Measurements from ENCODE around the gene CMTM5. TPM values are rescaled to one million over a fixed set of nuclear protein-coding genes. Genes with fewer than 3 reads are reported as not detected.

CMTM5 gene
- total RNA-seq, 1 experiment from 2014 or later, result not detected

DNA sequence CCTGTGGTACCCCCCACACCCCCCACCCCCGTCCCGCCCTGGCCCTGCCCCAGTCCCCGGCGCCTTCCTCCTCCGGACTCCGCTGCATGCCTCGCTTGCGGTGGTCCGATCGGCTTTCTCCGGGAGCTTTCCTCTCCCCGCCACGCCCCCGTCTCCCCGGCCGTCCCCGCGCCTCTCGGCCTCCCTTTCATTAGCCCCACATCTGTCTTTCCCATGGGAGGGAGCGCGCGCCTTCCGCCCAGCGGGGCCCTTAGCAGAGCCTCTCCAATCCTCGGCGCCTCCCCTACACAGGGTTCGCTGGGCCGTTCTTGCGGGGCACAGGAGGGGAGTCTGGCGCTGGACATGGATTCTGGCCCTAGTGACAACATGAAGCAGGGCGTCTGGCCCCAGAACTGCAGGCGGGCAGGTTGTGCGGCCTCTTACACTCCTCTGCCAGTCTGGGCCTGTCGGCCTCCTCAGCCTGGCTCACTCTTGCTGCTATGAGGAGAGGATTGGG, 10.4 kb upstream of the CMTM5 start:
- RAD21 ChIA-PET (ENCODE audit: low non-redundant PET in 1 of 2, low total read pairs in 2 of 2, uncharacterized antibody in 2 of 2, unreplicated experiment in 2 of 2), result no interaction called here
- Histone ChIP-seq H3K9ac (ENCODE audit: low read length) (no peak overlapping the region), H3K9me2 (ENCODE audit: insufficient read depth) (no peaks in the 10 kb centered on the region)

DNA sequence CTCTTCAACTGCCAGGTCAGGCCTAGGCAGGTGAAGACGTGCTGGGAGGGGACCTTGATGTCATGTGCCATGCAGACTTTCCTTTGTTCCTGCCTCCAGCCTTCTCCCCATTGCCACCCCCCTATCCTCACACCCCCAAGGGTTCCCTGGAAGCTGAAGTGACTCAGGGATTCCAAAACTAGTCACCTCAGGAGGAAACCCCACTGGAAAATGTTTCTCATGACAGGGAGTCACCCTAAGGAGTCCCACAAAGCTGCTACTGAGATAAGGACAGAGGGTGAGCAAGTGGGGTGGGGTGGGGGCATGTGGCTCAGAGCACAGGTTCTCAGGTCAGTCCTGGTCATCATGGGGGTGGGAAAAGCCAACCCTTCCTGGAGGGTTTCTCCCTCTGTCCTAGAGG, 6.6 kb upstream of the CMTM5 start:
- H3K27ac ChIP-seq (ENCODE audit: low read depth, low read length), result no peak overlapping the region
- H3K9me3 ChIP-seq (ENCODE audit: control insufficient read depth in 1 of 2, insufficient read depth in 1 of 2, low read depth in 1 of 2, low read length in 2 of 2), result no peaks in the 10 kb centered on the region
- H4K20me1 ChIP-seq (ENCODE audit: insufficient read depth), result no peaks in the 10 kb centered on the region
- H3K9me2 ChIP-seq (ENCODE audit: insufficient read depth), result no peaks in the 10 kb centered on the region
- POLR2A ChIA-PET, result no interaction called here
- no peak overlapping the region for H3K4me3 ChIP-seq (replicated peaks in 1 of 2; ENCODE audit: low read depth in 1 of 2, low read length in 2 of 2)
- no peak overlapping the region for H2AFZ ChIP-seq (ENCODE audit: low read depth, low read length, poor library complexity, severe bottlenecking)
- no peaks in the 10 kb centered on the region for H3K79me2 ChIP-seq (ENCODE audit: insufficient read depth, low read length)
- H3K4me2 ChIP-seq (ENCODE audit: low read length), result no peak overlapping the region
- no peaks in the 10 kb centered on the region for H3K27me3 ChIP-seq (ENCODE audit: insufficient read depth, low read length)
- no peak overlapping the region for H3K9ac ChIP-seq (ENCODE audit: low read length)
- CTCF ChIA-PET, result interaction anchor here (1.1 kb wide), 1 partner anchor 10 kb away, joined by 3 read pairs; no protein-coding TSS in a partner anchor
- ATAC-seq, result no peak
- no peaks in the 10 kb centered on the region for H3K36me3 ChIP-seq (ENCODE audit: control insufficient read depth in 1 of 2, insufficient read depth in 2 of 2, low read length in 2 of 2)
- BruUV-seq (replicated peaks), result no TSS peak
- DNase-seq (ENCODE audit: low read depth, low spot score), result no peak
- intact Hi-C loops (cut with micrococcal nuclease), result no loop called here
- RAD21 ChIA-PET (ENCODE audit: low non-redundant PET in 1 of 2, low total read pairs in 2 of 2, uncharacterized antibody in 2 of 2, unreplicated experiment in 2 of 2), result no interaction called here
- H3K4me1 ChIP-seq (ENCODE audit: control insufficient read depth in 1 of 2, insufficient read depth in 2 of 2, low read length in 2 of 2), result no peaks in the 10 kb centered on the region; a peak in 1 of 4 replicates
- TF ChIP-seq, protein P1, sequence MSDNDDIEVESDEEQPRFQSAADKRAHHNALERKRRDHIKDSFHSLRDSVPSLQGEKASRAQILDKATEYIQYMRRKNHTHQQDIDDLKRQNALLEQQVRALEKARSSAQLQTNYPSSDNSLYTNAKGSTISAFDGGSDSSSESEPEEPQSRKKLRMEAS (IDR thresholded peaks at IDR 0.05), result no peak
- TF ChIP-seq, protein P2, sequence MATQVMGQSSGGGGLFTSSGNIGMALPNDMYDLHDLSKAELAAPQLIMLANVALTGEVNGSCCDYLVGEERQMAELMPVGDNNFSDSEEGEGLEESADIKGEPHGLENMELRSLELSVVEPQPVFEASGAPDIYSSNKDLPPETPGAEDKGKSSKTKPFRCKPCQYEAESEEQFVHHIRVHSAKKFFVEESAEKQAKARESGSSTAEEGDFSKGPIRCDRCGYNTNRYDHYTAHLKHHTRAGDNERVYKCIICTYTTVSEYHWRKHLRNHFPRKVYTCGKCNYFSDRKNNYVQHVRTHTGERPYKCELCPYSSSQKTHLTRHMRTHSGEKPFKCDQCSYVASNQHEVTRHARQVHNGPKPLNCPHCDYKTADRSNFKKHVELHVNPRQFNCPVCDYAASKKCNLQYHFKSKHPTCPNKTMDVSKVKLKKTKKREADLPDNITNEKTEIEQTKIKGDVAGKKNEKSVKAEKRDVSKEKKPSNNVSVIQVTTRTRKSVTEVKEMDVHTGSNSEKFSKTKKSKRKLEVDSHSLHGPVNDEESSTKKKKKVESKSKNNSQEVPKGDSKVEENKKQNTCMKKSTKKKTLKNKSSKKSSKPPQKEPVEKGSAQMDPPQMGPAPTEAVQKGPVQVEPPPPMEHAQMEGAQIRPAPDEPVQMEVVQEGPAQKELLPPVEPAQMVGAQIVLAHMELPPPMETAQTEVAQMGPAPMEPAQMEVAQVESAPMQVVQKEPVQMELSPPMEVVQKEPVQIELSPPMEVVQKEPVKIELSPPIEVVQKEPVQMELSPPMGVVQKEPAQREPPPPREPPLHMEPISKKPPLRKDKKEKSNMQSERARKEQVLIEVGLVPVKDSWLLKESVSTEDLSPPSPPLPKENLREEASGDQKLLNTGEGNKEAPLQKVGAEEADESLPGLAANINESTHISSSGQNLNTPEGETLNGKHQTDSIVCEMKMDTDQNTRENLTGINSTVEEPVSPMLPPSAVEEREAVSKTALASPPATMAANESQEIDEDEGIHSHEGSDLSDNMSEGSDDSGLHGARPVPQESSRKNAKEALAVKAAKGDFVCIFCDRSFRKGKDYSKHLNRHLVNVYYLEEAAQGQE (IDR thresholded peaks at IDR 0.05; ENCODE audit: low read depth), result no peak
- TF ChIP-seq, protein P3, sequence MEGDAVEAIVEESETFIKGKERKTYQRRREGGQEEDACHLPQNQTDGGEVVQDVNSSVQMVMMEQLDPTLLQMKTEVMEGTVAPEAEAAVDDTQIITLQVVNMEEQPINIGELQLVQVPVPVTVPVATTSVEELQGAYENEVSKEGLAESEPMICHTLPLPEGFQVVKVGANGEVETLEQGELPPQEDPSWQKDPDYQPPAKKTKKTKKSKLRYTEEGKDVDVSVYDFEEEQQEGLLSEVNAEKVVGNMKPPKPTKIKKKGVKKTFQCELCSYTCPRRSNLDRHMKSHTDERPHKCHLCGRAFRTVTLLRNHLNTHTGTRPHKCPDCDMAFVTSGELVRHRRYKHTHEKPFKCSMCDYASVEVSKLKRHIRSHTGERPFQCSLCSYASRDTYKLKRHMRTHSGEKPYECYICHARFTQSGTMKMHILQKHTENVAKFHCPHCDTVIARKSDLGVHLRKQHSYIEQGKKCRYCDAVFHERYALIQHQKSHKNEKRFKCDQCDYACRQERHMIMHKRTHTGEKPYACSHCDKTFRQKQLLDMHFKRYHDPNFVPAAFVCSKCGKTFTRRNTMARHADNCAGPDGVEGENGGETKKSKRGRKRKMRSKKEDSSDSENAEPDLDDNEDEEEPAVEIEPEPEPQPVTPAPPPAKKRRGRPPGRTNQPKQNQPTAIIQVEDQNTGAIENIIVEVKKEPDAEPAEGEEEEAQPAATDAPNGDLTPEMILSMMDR (IDR thresholded peaks at IDR 0.05 in 2 of 3, conservative IDR thresholded peaks at IDR 0.05 in 1 of 3; ENCODE audit: borderline replicate concordance in 1 of 3, insufficient read depth in 1 of 3, low read depth in 2 of 3, low read length in 2 of 3), result no peak
- TF ChIP-seq EZH2 (IDR thresholded peaks at IDR 0.05) (no peak), JUND (IDR thresholded peaks at IDR 0.05) (no peak), EGR1 (IDR thresholded peaks at IDR 0.05; ENCODE audit: low read depth) (no peak), FOSL1 (IDR thresholded peaks at IDR 0.05; ENCODE audit: low read depth) (no peak), RAD21 (IDR thresholded peaks at IDR 0.05; ENCODE audit: low read depth) (no peak)
- TF ChIP-seq, protein P4, sequence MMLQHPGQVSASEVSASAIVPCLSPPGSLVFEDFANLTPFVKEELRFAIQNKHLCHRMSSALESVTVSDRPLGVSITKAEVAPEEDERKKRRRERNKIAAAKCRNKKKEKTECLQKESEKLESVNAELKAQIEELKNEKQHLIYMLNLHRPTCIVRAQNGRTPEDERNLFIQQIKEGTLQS (IDR thresholded peaks at IDR 0.05), result no peak
- TF ChIP-seq, protein P5, sequence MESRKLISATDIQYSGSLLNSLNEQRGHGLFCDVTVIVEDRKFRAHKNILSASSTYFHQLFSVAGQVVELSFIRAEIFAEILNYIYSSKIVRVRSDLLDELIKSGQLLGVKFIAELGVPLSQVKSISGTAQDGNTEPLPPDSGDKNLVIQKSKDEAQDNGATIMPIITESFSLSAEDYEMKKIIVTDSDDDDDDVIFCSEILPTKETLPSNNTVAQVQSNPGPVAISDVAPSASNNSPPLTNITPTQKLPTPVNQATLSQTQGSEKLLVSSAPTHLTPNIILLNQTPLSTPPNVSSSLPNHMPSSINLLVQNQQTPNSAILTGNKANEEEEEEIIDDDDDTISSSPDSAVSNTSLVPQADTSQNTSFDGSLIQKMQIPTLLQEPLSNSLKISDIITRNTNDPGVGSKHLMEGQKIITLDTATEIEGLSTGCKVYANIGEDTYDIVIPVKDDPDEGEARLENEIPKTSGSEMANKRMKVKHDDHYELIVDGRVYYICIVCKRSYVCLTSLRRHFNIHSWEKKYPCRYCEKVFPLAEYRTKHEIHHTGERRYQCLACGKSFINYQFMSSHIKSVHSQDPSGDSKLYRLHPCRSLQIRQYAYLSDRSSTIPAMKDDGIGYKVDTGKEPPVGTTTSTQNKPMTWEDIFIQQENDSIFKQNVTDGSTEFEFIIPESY (IDR thresholded peaks at IDR 0.05; ENCODE audit: extremely low read depth, insufficient replicate concordance, low read length), result no peak

More for the DNA sequence above, 10.4 kb upstream of the CMTM5 start:
- intact Hi-C loops (cut with micrococcal nuclease), result no loop called here
- DNase-seq (ENCODE audit: low read depth, low spot score), result no peak
- Histone ChIP-seq H3K36me3 (ENCODE audit: control insufficient read depth in 1 of 2, insufficient read depth in 2 of 2, low read length in 2 of 2) (no peaks in the 10 kb centered on the region), H3K27ac (ENCODE audit: low read depth, low read length) (no peak overlapping the region), H2AFZ (ENCODE audit: low read depth, low read length, poor library complexity, severe bottlenecking) (no peak overlapping the region), H4K20me1 (ENCODE audit: insufficient read depth) (no peaks in the 10 kb centered on the region), H3K4me1 (ENCODE audit: control insufficient read depth in 1 of 2, insufficient read depth in 2 of 2, low read length in 2 of 2) (no peaks in the 10 kb centered on the region; a peak in 1 of 4 replicates), H3K4me2 (ENCODE audit: low read length) (no peak overlapping the region), H3K4me3 (replicated peaks in 1 of 2; ENCODE audit: low read depth in 1 of 2, low read length in 2 of 2) (no peak overlapping the region), H3K9me3 (ENCODE audit: control insufficient read depth in 1 of 2, insufficient read depth in 1 of 2, low read depth in 1 of 2, low read length in 2 of 2) (no peaks in the 10 kb centered on the region), H3K79me2 (ENCODE audit: insufficient read depth, low read length) (no peaks in the 10 kb centered on the region), H3K27me3 (ENCODE audit: insufficient read depth, low read length) (0 out of 2 replicates have a peak, but pooled peaks cover 3% of the 10 kb centered on the region)
- no peak for ATAC-seq
- TF ChIP-seq SIN3A (IDR thresholded peaks at IDR 0.05; ENCODE audit: low read depth), result no peak
- TF ChIP-seq, protein P4 (IDR thresholded peaks at IDR 0.05), result no peak
- ChIA-PET POLR2A (no interaction called here), CTCF (interaction anchor here (1.7 kb wide), 1 partner anchor 14 kb away, joined by 6 read pairs; no protein-coding TSS in a partner anchor)
- no TSS peak for BruUV-seq (replicated peaks)

All from HCT116 (cell line).